Esophagus (tissue), 2 donors: ENCODE data around the gene TMEM81. TPM values are rescaled to one million over a fixed set of nuclear protein-coding genes. Genes with fewer than 3 reads are reported as not detected.

Experiments
- H3K27ac ChIP-seq, 2 donors: one replicate each; pipeline ENCODE4 v1.5.1; 2013; ENCODE audit warnings: low read depth in 2 of 2, mild to moderate bottlenecking in 2 of 2, inconsistent platforms in 1 of 2, low read length in 1 of 2, moderate library complexity in 1 of 2
- H3K27me3 ChIP-seq, 2 donors: one replicate each; pipeline ENCODE4 v1.6.1; 2013; ENCODE audit warnings: low read length in 2 of 2, control low read depth in 1 of 2, mild to moderate bottlenecking in 1 of 2; ENCODE audit not compliant: insufficient read depth in 2 of 2, control insufficient read depth in 1 of 2
- H3K36me3 ChIP-seq, 2 donors: one replicate each; pipeline ENCODE4 v1.6.1; 2013; ENCODE audit warnings: low read length in 1 of 2; ENCODE audit not compliant: control insufficient read depth in 2 of 2, insufficient read depth in 2 of 2
- H3K4me1 ChIP-seq, 2 donors: one replicate each; pipeline ENCODE4 v1.6.1; 2013; ENCODE audit warnings: low read length in 1 of 2; ENCODE audit not compliant: control insufficient read depth in 2 of 2, insufficient read depth in 2 of 2
- H3K4me3 ChIP-seq, 2 donors: one replicate each; pipeline ENCODE4 v1.5.1; 2013; ENCODE audit warnings: low read length in 2 of 2, mild to moderate bottlenecking in 2 of 2, low read depth in 1 of 2, moderate library complexity in 1 of 2
- H3K9me3 ChIP-seq, 2 donors: one replicate each; pipeline ENCODE4 v1.6.1; 2013; ENCODE audit warnings: mild to moderate bottlenecking in 2 of 2, low read depth in 1 of 2, low read length in 1 of 2, moderate library complexity in 1 of 2; ENCODE audit not compliant: control insufficient read depth in 2 of 2, insufficient read depth in 1 of 2
- WGBS, 2 donors: extraction: QIAGEN DNeasy Blood & Tissue Kit; methylation state at CpG; one replicate each; pipeline ENCODE4 v1.1.7; 2013; 5-methylcytosine and 5-hydroxymethylcytosine counted together
- polyA plus RNA-seq, 2 donors: library from polyadenylated mRNA; stranded (reverse); fragments of 200-250 nt; gene quantifications; one replicate each; pipeline ENCODE4 v1.2.3, GENCODE V29; 2013
- donor health status: healthy with polysubstance abuse.
- donor health status: Bipolar disorder and iron deficiency.

The TMEM81 gene
- polyA plus RNA-seq, 2 donors, result 1.0 to 1.8 TPM

GRCh38 chr1:205044741-205045140 lies 39.5 kb downstream of the TMEM81 start:
- WGBS, 2 donors, result 28 to 40% methylated on average over 5 of the region's 5 CpGs
- H3K36me3 ChIP-seq, result no peaks in the 10 kb centered on the region
- H3K27ac ChIP-seq, result no peak overlapping the region
- no peaks in the 10 kb centered on the region for H3K4me1 ChIP-seq
- peaks cover 8 to 13% of the 10 kb centered on the region in 2 donors for H3K27me3 ChIP-seq
- peaks cover 0 to 3% of the 10 kb centered on the region in 2 donors for H3K9me3 ChIP-seq
- no peak overlapping the region for H3K4me3 ChIP-seq

- H3K36me3 ChIP-seq, result no peaks in the 10 kb centered on the region
- peaks cover 8 to 13% of the 10 kb centered on the region in 2 donors for H3K27me3 ChIP-seq
- H3K27ac ChIP-seq, result no peak overlapping the region
- WGBS, 2 donors, result 35 to 39% methylated on average over 4 of the region's 4 CpGs
- H3K4me1 ChIP-seq, result no peaks in the 10 kb centered on the region
- H3K9me3 ChIP-seq, result peaks cover 0 to 3% of the 10 kb centered on the region in 2 donors
- no peak overlapping the region for H3K4me3 ChIP-seq
These were observed 40.4 kb downstream of the TMEM81 start for GRCh38 chr1:205043866-205044265.

- Histone ChIP-seq H3K36me3 (no peaks in the 10 kb centered on the region), H3K27me3 (peaks cover 8 to 13% of the 10 kb centered on the region in 2 donors), H3K9me3 (peaks cover 0 to 3% of the 10 kb centered on the region in 2 donors), H3K4me3 (no peak within 1 kb of the TSS), H3K4me1 (no peaks in the 10 kb centered on the region), H3K27ac (no peak within 1 kb of the TSS)
- WGBS, 2 donors, result 9 to 12% methylated on average over 46 to 53 of the region's 53 CpGs
These were observed 41.1 kb downstream of the TMEM81 start, which contains the start of gene CNTN2 for GRCh38 chr1:205042911-205043806. CNTN2 (plus strand) TSS chr1:205043212; CDS start chr1:205053186, 9,974 bp downstream.

- H3K36me3 ChIP-seq, result no peaks in the 10 kb centered on the region
- H3K4me1 ChIP-seq, result no peaks in the 10 kb centered on the region
- WGBS, 2 donors, result 54 to 60% methylated on average over 16 of the region's 16 CpGs
- peaks cover 8 to 10% of the 10 kb centered on the region in 2 donors for H3K27me3 ChIP-seq
- peaks cover 0 to 3% of the 10 kb centered on the region in 2 donors for H3K9me3 ChIP-seq
- no peak overlapping the region for H3K27ac ChIP-seq
- H3K4me3 ChIP-seq, result no peak overlapping the region
These were observed 42.0 kb downstream of the TMEM81 start for GRCh38 chr1:205041998-205042910.

GRCh38 chr1:205041001-205041715 lies 43.1 kb downstream of the TMEM81 start:
- Histone ChIP-seq H3K27ac (no peak overlapping the region), H3K27me3 (peaks cover 8 to 10% of the 10 kb centered on the region in 2 donors)
- WGBS, 2 donors, result 30 to 35% methylated on average over 4 of the region's 4 CpGs

GRCh38 chr1:205038132-205038786 lies 46.0 kb downstream of the TMEM81 start:
- no peak overlapping the region for H3K4me3 ChIP-seq
- no peaks in the 10 kb centered on the region for H3K4me1 ChIP-seq
- WGBS, 2 donors, result 78 to 81% methylated on average over 6 of the region's 6 CpGs
- no peaks in the 10 kb centered on the region for H3K36me3 ChIP-seq
- H3K9me3 ChIP-seq, result peaks cover 0 to 6% of the 10 kb centered on the region in 2 donors
- no peak overlapping the region for H3K27ac ChIP-seq
- peaks cover 0 to 4% of the 10 kb centered on the region in 2 donors for H3K27me3 ChIP-seq

More at GRCh38 chr1:205041001-205041715, 43.1 kb downstream of the TMEM81 start:
- Histone ChIP-seq H3K4me1 (no peaks in the 10 kb centered on the region), H3K9me3 (peaks cover 0 to 3% of the 10 kb centered on the region in 2 donors), H3K36me3 (no peaks in the 10 kb centered on the region), H3K4me3 (no peak overlapping the region)

- 85 to 87% methylated on average over 9 of the region's 9 CpGs for WGBS, 2 donors
- Histone ChIP-seq H3K36me3 (no peaks in the 10 kb centered on the region), H3K27me3 (peaks cover 0 to 4% of the 10 kb centered on the region in 2 donors), H3K4me1 (no peaks in the 10 kb centered on the region), H3K27ac (no peak overlapping the region), H3K4me3 (no peak overlapping the region), H3K9me3 (peaks cover 0 to 6% of the 10 kb centered on the region in 2 donors)
These were observed 46.7 kb downstream of the TMEM81 start for GRCh38 chr1:205037539-205037938.
